Measurements from ENCODE around the gene SLC41A3. TPM values are rescaled to one million over a fixed set of nuclear protein-coding genes. Genes with fewer than 3 reads are reported as not detected.

SLC41A3 gene
- total and polyA plus RNA-seq, 12 donors: 40.8 to 140 (median 74.4) TPM

DNA sequence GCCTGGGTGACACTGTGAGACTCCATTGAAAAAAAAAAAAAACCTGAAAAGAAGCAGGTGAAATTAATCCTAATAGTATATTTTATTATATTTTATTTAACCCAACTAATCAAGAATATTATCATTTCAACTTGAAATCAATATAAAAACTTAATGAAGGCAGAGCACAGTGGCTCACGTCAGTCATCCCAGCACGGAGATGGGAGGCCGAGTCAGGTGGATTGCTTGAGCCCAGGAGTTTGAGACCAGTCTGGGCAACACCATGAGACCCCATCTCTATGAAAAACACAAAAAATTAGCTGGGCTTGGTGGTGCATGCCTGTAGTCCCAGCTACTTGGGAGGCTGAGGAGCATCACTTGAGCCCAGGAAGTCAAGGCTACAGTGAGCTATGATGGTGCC is 33.3 kb upstream of the SLC41A3 start:
- Histone ChIP-seq H3K4me1 (replicated peaks in 1 of 2) (no peaks in the 10 kb centered on the region), H3K36me3 (replicated peaks in 1 of 2) (no peaks in the 10 kb centered on the region), H3K27me3 (no peaks in the 10 kb centered on the region), H3K27ac (no peak overlapping the region), H3K9me3 (replicated peaks in 1 of 3) (no peaks in the 10 kb centered on the region), H3K4me3 (no peak overlapping the region)
- TF ChIP-seq POLR2A (IDR thresholded peaks at IDR 0.05): no peak
- TF ChIP-seq, protein P1, sequence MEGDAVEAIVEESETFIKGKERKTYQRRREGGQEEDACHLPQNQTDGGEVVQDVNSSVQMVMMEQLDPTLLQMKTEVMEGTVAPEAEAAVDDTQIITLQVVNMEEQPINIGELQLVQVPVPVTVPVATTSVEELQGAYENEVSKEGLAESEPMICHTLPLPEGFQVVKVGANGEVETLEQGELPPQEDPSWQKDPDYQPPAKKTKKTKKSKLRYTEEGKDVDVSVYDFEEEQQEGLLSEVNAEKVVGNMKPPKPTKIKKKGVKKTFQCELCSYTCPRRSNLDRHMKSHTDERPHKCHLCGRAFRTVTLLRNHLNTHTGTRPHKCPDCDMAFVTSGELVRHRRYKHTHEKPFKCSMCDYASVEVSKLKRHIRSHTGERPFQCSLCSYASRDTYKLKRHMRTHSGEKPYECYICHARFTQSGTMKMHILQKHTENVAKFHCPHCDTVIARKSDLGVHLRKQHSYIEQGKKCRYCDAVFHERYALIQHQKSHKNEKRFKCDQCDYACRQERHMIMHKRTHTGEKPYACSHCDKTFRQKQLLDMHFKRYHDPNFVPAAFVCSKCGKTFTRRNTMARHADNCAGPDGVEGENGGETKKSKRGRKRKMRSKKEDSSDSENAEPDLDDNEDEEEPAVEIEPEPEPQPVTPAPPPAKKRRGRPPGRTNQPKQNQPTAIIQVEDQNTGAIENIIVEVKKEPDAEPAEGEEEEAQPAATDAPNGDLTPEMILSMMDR (IDR thresholded peaks at IDR 0.05): no peak
- peak in 2 of 7 donors; percentile 2 to 14 for DNase-seq
- WGBS, 4 donors: 94 to 98% (median 97%) methylated on average over 3 of the region's 3 CpGs
- intact Hi-C loops (cut with DNase I): no loop called here

DNA sequence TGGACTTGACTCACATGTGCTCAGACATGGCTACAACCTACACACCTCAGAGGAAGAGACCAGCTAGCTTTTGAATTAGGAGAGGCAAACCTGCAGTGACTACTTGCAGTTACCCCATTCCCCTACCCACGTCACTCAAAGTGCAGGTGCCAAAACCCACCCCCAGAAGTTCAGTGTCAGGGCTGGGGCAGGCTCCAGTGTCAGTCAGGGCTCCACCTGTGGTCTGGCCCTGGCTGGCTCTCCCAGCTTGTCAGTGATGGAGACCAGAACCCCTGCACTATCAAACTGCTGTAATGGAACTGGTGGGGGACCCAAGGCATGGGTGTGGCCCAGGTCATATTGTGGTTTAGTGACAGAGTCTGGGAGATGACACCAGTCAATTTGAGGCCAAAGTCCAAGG is 32.6 kb upstream of the SLC41A3 start:
- Histone ChIP-seq H3K4me1 (replicated peaks in 1 of 2) (no peaks in the 10 kb centered on the region), H3K27me3 (no peaks in the 10 kb centered on the region), H3K27ac (no peak overlapping the region), H3K9me3 (replicated peaks in 1 of 3) (no peaks in the 10 kb centered on the region), H3K4me3 (no peak overlapping the region), H3K36me3 (replicated peaks in 1 of 2) (no peaks in the 10 kb centered on the region)
- intact Hi-C loops (cut with DNase I): no loop called here
- WGBS, 4 donors: 87 to 100% (median 92%) methylated on average over 1 of the region's 1 CpG; no CpG with 5 or more reads in 1 of the 4 donors
- TF ChIP-seq, protein P1 (IDR thresholded peaks at IDR 0.05): no peak
- TF ChIP-seq POLR2A (IDR thresholded peaks at IDR 0.05): no peak
- peak in 2 of 7 donors; percentile 6 to 23 for DNase-seq

DNA sequence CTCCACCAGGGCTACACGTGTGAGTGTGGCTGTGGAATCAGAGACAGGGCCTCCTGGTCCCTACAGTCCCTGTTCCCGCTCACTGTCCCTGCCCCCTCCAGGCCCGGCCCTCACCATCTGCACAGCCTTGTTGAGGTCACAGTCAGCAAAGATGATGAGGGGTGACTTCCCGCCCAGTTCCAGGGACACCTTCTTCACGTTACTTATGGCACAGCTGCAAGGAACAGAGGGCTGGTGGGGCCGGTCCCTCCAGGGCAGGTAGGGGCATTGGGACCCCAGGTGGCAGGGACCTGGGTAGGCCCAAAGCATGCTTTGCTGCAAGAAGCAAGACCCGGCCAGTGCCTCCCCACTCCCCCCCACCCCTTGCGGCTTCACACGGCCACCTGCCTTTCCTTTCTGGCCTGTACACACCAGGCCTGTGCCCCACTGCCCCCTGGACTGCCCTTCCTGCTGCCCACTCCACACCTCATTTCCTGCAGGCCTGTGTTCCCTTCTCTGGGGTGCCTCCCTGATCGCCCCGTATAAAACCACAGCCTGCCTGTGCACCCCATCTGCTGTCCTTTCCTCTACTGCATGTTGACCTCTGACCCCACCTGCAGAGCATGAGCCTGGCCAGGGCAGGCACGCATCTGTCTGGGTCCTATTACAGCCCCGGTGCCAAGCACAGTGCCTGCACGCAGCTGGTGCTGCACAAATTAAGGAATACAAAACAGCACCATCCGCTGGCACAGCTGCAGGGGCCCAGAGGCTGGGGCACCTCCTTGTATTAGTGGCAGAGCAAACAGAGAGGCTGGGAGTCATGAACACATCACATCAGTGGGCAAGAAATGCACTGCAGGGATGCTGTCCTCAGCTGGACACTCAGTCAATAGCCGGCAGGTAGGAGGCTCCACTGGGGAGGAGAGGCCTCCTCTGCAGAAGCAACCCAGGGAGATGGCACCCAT is 30.8 kb upstream of the SLC41A3 start:
- TF ChIP-seq, protein P1 (IDR thresholded peaks at IDR 0.05): no peak
- TF ChIP-seq POLR2A (IDR thresholded peaks at IDR 0.05): no peak
- Histone ChIP-seq H3K9me3 (replicated peaks in 1 of 3) (no peaks in the 10 kb centered on the region), H3K27ac (no peak overlapping the region), H3K27me3 (no peaks in the 10 kb centered on the region), H3K4me1 (replicated peaks in 1 of 2) (no peaks in the 10 kb centered on the region), H3K4me3 (no peak overlapping the region), H3K36me3 (replicated peaks in 1 of 2) (no peaks in the 10 kb centered on the region)
- WGBS, 4 donors: 92 to 97% (median 94%) methylated on average over 15 to 16 of the region's 16 CpGs
- peak in 1 of 7 donors; percentile 37 for DNase-seq
- intact Hi-C loops (cut with DNase I): no loop called here

- WGBS, 4 donors: 80 to 91% (median 86%) methylated on average over 8 to 9 of the region's 9 CpGs
- Histone ChIP-seq H3K4me1 (replicated peaks in 1 of 2) (no peaks in the 10 kb centered on the region), H3K27ac (no peak overlapping the region), H3K4me3 (no peak overlapping the region), H3K36me3 (replicated peaks in 1 of 2) (no peaks in the 10 kb centered on the region), H3K27me3 (no peaks in the 10 kb centered on the region), H3K9me3 (replicated peaks in 1 of 3) (no peaks in the 10 kb centered on the region)
- intact Hi-C loops (cut with DNase I): no loop called here
- peak in 2 of 7 donors; percentile 9 to 50 for DNase-seq
- TF ChIP-seq, protein P1 (IDR thresholded peaks at IDR 0.05): peak in 1 of 6 experiments; percentile 12
- no peak for TF ChIP-seq POLR2A (IDR thresholded peaks at IDR 0.05)
These were observed 30.0 kb upstream of the SLC41A3 start for GRCh38 chr3:126113733-126114442.

Data from adrenal gland (tissue), 12 donors.